Thyroid gland (tissue), 4 donors: Measurements from ENCODE around the gene CTSL. TPM values are rescaled to one million over a fixed set of nuclear protein-coding genes. Genes with fewer than 3 reads are reported as not detected.

Source experiments
- DNase-seq, 2 donors: peaks; one replicate each; pipeline ENCODE4 v3.0.0-alpha.2; 2019
- H3K27ac ChIP-seq, 3 donors: fragments of 200-600 bp; sonication (generic); 1 replicate in 2 of 3; 2 replicates in 1 of 3; pipeline ENCODE4 v1.5.1; 2016 to 2019; ENCODE audit warnings: mild to moderate bottlenecking in 1 of 3, moderate library complexity in 1 of 3
- H3K27me3 ChIP-seq: fragments of 200-600 bp; sonication (generic); one replicate; pipeline ENCODE4 v1.5.1; 2019
- H3K36me3 ChIP-seq, 2 donors: fragments of 200-600 bp; sonication (generic); one replicate each; pipeline ENCODE4 v1.5.1; 2016 to 2019
- H3K4me1 ChIP-seq, 2 donors: fragments of 200-600 bp; sonication (generic); one replicate each; pipeline ENCODE4 v1.5.1; 2017 to 2019
- H3K4me3 ChIP-seq, 3 donors: fragments of 200-600 bp; sonication (generic); replicated peaks in 1 of 3; 1 replicate in 2 of 3; 2 replicates in 1 of 3; pipeline ENCODE4 v1.5.1; 2016; ENCODE audit warnings: mild to moderate bottlenecking in 1 of 3
- H3K9me3 ChIP-seq: fragments of 200-600 bp; sonication (generic); one replicate; pipeline ENCODE4 v1.5.1; 2017
- POLR2A ChIP-seq, 2 donors: fragments of 450-650 bp; IDR thresholded peaks; one replicate each; pipeline ENCODE4 v1.6.1; 2017; ENCODE audit warnings: antibody characterized with exemption in 2 of 2, mild to moderate bottlenecking in 2 of 2, moderate library complexity in 1 of 2
- WGBS, 2 donors: methylation state at CpG; one replicate each; pipeline ENCODE4 v1.1.5; 2017; 5-methylcytosine and 5-hydroxymethylcytosine counted together
- intact Hi-C: fragments of 100-400 bp; cut with DNase I; formaldehyde crosslinking; loops from one replicate; pipeline ENCODE4 v1.15.1; 2023
- total RNA-seq, 4 donors: library from RNA; depleted of rRNA; stranded (reverse); fragments of >200 nt; gene quantifications; one replicate each; pipeline ENCODE4 v1.2.3, GENCODE V29; 2016
- TF ChIP-seq, protein P1 (sequence below), 6 experiments: fragments of 200-600 bp in 3 of 6; fragments of 450-650 bp in 3 of 6; sonication (generic) in 3 of 6; IDR thresholded peaks; one replicate each; pipeline ENCODE4 v1.5.1; 2016 to 2019; ENCODE audit warnings: antibody characterized with exemption in 6 of 6, mild to moderate bottlenecking in 2 of 6, inconsistent platforms in 1 of 6, moderate library complexity in 1 of 6

CTSL gene
- total RNA-seq, 4 donors from 2014 or later, result 62.0 to 172 (median 112) TPM

DNA sequence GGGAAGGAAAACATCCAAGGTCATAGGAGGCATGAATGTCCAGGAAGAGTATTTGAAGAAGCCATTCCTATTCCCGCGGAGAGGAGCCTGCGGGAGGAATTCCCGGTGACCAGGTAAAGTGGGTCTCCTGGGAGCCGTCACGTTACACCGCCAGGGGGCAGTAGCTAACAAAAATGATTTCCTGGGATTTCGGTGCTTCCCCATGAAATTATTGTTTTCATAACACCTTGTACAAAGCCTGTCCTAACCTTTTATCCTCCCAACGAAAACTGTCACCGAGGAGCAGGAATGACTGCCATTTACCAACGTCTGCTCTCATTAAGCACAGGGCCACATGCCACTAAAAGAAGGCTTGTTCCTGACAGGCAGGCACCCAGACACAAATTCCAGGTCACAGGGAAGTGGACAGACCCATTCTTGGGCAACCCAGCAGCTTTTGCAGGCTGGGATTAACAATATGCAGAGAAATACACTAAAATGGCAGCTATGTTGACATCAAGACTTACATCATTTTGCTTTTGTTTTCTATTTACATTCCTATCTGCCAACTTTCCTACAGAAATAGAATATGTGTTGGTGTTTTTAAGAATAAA lies 41.2 kb upstream of the CTSL start:
- Histone ChIP-seq H3K27me3 (no peaks in the 10 kb centered on the region), H3K36me3 (peaks cover 5 to 7% of the 10 kb centered on the region in 2 donors), H3K4me3 (no peak overlapping the region), H3K4me1 (peaks cover 5 to 8% of the 10 kb centered on the region in 2 donors), H3K27ac (no peak overlapping the region), H3K9me3 (no peaks in the 10 kb centered on the region)
- intact Hi-C loops, result no loop called here
- peak; percentile 59 to 70 for DNase-seq
- no peak for TF ChIP-seq POLR2A (IDR thresholded peaks at IDR 0.05)
- TF ChIP-seq, protein P1, sequence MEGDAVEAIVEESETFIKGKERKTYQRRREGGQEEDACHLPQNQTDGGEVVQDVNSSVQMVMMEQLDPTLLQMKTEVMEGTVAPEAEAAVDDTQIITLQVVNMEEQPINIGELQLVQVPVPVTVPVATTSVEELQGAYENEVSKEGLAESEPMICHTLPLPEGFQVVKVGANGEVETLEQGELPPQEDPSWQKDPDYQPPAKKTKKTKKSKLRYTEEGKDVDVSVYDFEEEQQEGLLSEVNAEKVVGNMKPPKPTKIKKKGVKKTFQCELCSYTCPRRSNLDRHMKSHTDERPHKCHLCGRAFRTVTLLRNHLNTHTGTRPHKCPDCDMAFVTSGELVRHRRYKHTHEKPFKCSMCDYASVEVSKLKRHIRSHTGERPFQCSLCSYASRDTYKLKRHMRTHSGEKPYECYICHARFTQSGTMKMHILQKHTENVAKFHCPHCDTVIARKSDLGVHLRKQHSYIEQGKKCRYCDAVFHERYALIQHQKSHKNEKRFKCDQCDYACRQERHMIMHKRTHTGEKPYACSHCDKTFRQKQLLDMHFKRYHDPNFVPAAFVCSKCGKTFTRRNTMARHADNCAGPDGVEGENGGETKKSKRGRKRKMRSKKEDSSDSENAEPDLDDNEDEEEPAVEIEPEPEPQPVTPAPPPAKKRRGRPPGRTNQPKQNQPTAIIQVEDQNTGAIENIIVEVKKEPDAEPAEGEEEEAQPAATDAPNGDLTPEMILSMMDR (IDR thresholded peaks at IDR 0.05), result peak; percentile 43 to 81 (median 66)
- 28 to 34% methylated on average over 11 of the region's 11 CpGs for WGBS, 2 donors

DNA sequence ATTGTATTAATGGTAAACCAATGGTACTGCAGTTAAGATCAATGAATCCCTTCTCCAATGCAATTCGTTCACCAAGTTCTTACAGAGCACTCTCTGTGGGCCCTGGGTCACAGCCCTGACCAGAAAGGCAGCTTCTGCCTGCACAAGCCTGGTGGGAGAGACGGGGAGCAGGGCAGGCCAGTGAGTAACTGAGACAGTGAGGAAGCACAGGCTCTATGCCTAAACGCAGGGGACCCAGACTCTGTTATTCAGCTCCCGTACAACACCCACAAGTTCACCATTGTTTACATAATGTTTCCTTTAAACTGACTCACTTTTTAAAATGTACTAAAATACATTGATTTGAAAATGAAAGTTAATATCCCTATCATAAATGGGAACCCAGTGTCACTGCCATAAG lies 40.5 kb upstream of the CTSL start:
- TF ChIP-seq, protein P1 (IDR thresholded peaks at IDR 0.05), result no peak
- no peak for TF ChIP-seq POLR2A (IDR thresholded peaks at IDR 0.05)
- Histone ChIP-seq H3K4me1 (peaks cover 5 to 8% of the 10 kb centered on the region in 2 donors), H3K9me3 (no peaks in the 10 kb centered on the region), H3K36me3 (peaks cover 5 to 7% of the 10 kb centered on the region in 2 donors), H3K4me3 (no peak overlapping the region), H3K27ac (no peak overlapping the region), H3K27me3 (no peaks in the 10 kb centered on the region)
- WGBS, 2 donors, result 71 to 80% methylated on average over 4 of the region's 4 CpGs
- intact Hi-C loops, result no loop called here
- DNase-seq, result no peak

- H3K4me1 ChIP-seq, result peaks cover 5 to 8% of the 10 kb centered on the region in 2 donors
- H3K4me3 ChIP-seq, result no peak overlapping the region
- peaks cover 5 to 7% of the 10 kb centered on the region in 2 donors for H3K36me3 ChIP-seq
- intact Hi-C loops, result no loop called here
- H3K27me3 ChIP-seq, result no peaks in the 10 kb centered on the region
- TF ChIP-seq POLR2A (IDR thresholded peaks at IDR 0.05), result no peak
- TF ChIP-seq, protein P1 (IDR thresholded peaks at IDR 0.05), result no peak
- no peak overlapping the region for H3K27ac ChIP-seq
- 78 to 81% methylated on average over 14 of the region's 14 CpGs for WGBS, 2 donors
- DNase-seq, result peak in 1 of 2 donors; percentile 11
- H3K9me3 ChIP-seq, result no peaks in the 10 kb centered on the region
Measured at GRCh38 chr9:87685871-87686519, 39.9 kb upstream of the CTSL start.

GRCh38 chr9:87686520-87687090 lies 39.3 kb upstream of the CTSL start:
- Histone ChIP-seq H3K4me1 (peaks cover 5 to 8% of the 10 kb centered on the region in 2 donors), H3K4me3 (no peak overlapping the region), H3K27me3 (no peaks in the 10 kb centered on the region), H3K27ac (no peak overlapping the region), H3K9me3 (no peaks in the 10 kb centered on the region), H3K36me3 (peaks cover 3 to 5% of the 10 kb centered on the region in 2 donors)
- intact Hi-C loops, result no loop called here
- no peak for DNase-seq
- TF ChIP-seq POLR2A (IDR thresholded peaks at IDR 0.05), result no peak
- TF ChIP-seq, protein P1 (IDR thresholded peaks at IDR 0.05), result no peak
- WGBS, 2 donors, result 95 to 96% methylated on average over 7 to 14 of the region's 14 CpGs

GRCh38 chr9:87687207-87687606 lies 38.7 kb upstream of the CTSL start:
- Histone ChIP-seq H3K36me3 (no peaks in the 10 kb centered on the region), H3K4me1 (peaks cover 5 to 8% of the 10 kb centered on the region in 2 donors)
- 79 to 88% methylated on average over 4 of the region's 4 CpGs for WGBS, 2 donors

More at GRCh38 chr9:87687207-87687606, 38.7 kb upstream of the CTSL start:
- Histone ChIP-seq H3K27ac (no peak overlapping the region), H3K9me3 (no peaks in the 10 kb centered on the region), H3K4me3 (no peak overlapping the region), H3K27me3 (no peaks in the 10 kb centered on the region)
- TF ChIP-seq, protein P1 (IDR thresholded peaks at IDR 0.05), result no peak
- DNase-seq, result no peak
- intact Hi-C loops, result no loop called here
